Measurements from ENCODE around the gene IL23R.
"Not testable (repeated sequence)": the region's sequence is repeated elsewhere in the genome, so short reads cannot be mapped to it uniquely, and the experiment has no call there.

The IL23R gene

DNA sequence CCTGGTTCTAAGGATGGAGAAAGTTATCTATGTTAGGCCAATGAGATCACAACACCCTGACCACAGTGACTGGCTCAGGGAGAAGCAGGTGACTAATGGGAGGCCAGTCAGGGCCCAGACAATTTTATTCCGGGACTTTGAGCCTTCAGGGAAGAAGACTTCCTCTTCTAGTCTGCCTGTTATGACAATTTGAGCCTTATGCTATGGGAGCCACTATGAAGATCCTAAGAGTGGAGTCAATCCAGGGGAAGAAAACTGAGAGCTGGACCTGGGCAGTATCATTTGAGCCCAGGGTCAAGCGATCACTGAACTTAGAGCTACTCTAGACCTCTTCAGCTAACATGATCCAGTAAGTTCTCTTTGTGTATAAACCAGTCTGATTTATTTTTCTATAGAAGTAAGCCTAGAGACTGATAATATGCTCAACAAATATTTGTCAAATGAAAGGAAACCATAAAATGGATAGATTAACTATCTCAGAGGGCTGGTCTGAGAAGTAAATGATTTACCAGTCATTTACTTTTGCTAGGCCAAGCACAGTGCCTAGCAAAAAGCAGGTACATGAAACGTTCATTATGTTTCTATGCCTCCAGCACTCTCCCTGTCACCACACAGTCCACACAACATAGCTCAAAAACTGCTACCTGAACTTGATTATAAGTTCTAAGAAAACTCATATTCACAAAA is 27.3 kb upstream of the IL23R start:
- CTCF ChIA-PET, result no interaction called here
- no peak for DNase-seq (ENCODE audit: extremely low spot score)
- POLR2A ChIA-PET, result no interaction called here
- TF ChIP-seq FOXK2 (IDR thresholded peaks at IDR 0.05), result no peak
- TF ChIP-seq, protein P1, sequence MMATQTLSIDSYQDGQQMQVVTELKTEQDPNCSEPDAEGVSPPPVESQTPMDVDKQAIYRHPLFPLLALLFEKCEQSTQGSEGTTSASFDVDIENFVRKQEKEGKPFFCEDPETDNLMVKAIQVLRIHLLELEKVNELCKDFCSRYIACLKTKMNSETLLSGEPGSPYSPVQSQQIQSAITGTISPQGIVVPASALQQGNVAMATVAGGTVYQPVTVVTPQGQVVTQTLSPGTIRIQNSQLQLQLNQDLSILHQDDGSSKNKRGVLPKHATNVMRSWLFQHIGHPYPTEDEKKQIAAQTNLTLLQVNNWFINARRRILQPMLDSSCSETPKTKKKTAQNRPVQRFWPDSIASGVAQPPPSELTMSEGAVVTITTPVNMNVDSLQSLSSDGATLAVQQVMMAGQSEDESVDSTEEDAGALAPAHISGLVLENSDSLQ (IDR thresholded peaks at IDR 0.05), result no peak
- no peak for TF ChIP-seq BHLHE40 (IDR thresholded peaks at IDR 0.05; ENCODE audit: borderline replicate concordance)
- no peak for TF ChIP-seq SUZ12 (IDR thresholded peaks at IDR 0.05)
- TF ChIP-seq ELF4 (IDR thresholded peaks at IDR 0.05), result no peak
- TF ChIP-seq TARDBP (IDR thresholded peaks at IDR 0.05), result no peak
- TF ChIP-seq FOXM1 (IDR thresholded peaks at IDR 0.05; ENCODE audit: borderline replicate concordance), result no peak
- TF ChIP-seq ZNF384 (IDR thresholded peaks at IDR 0.05), result no peak
- no peak for TF ChIP-seq FOXA1 (IDR thresholded peaks at IDR 0.05)
- no peak for TF ChIP-seq SP1 (IDR thresholded peaks at IDR 0.05)
- no peak for TF ChIP-seq NFRKB (IDR thresholded peaks at IDR 0.05)
- TF ChIP-seq CTBP1 (IDR thresholded peaks at IDR 0.05; ENCODE audit: borderline replicate concordance), result no peak

DNA sequence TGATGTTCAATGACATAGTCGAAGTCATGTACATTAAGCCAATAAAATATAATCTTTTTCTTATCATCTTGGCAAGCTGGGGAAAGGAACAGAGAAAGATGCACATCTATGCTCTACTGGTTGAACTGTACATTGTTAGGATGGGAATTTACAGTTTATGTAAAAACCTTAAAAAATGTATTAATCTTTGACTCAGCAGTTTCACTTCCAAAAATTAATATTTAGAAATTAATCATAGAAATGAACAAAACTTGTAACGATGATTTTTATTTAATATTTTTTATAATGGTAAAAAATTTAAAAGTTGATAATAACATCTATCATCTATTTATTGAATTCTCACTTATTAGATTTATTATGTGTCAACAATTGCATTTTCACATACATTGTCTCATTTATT is 25.8 kb upstream of the IL23R start:
- ChIA-PET CTCF (no interaction called here), POLR2A (no interaction called here)
- no peak for DNase-seq (ENCODE audit: extremely low spot score)
- no peak for TF ChIP-seq FOXK2 (IDR thresholded peaks at IDR 0.05)
- no peak for TF ChIP-seq HDGF (IDR thresholded peaks at IDR 0.05; ENCODE audit: borderline replicate concordance)

DNA sequence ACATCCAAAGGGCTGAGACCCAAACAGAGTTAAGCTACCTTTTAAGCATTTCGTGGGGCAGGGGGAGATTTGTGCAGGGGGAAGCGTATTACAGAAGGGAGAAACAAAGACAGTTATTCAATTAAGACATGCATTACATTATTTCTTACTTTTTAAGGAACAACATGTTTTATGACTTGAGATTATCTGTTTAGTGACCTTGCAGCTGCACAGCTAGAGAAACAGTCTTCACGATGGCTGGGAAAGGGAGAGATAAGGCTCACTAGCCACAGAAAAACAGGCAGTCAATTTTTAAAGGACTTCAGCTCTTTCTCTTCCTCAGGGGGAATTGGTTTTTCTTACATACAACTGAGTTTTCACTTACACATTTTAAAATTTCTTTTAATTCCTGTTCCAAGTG is 24.4 kb upstream of the IL23R start:
- not testable (repeated sequence) for DNase-seq (ENCODE audit: extremely low spot score)
- CTCF ChIA-PET, result interaction anchor here (0.7 to 1.3 kb wide), 2 partner anchors 52 to 377 kb away, joined by 3 read pairs; no protein-coding TSS in a partner anchor
- POLR2A ChIA-PET, result interaction anchor here (0.6 to 0.8 kb wide), 2 partner anchors 88 to 198 kb away, joined by 3 to 5 read pairs; partner anchors contain the start of gene SLC35D1

DNA sequence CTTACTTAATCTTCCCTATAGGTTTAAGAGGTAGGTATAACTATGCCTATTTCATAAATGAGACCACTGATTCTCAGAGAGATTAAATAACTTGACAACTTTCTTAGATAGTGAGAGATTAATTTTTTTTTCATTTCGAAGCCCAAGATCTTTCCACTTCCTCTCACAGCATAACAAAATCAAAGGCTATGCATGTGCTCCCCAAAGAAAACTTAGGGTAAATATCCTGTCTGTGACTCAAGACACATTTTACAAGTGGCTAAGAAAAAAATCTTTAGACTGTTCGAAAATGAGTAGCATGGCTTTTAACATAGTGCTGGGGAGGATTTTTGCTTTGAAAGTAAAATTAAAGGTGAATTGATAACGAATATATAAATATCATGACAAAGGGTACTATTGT is 23.3 kb upstream of the IL23R start:
- DNase-seq (ENCODE audit: extremely low spot score), result no peak
- ChIA-PET CTCF (no interaction called here), POLR2A (no interaction called here)
- TF ChIP-seq FOXM1 (IDR thresholded peaks at IDR 0.05; ENCODE audit: borderline replicate concordance) (no peak), LEF1 (IDR thresholded peaks at IDR 0.05; ENCODE audit: borderline replicate concordance) (no peak), NFRKB (IDR thresholded peaks at IDR 0.05) (no peak), ARNT (IDR thresholded peaks at IDR 0.05) (no peak), L3MBTL2 (conservative IDR thresholded peaks at IDR 0.05) (no peak), ELF4 (IDR thresholded peaks at IDR 0.05) (no peak), HDGF (IDR thresholded peaks at IDR 0.05; ENCODE audit: borderline replicate concordance) (no peak)
- TF ChIP-seq, protein P1 (IDR thresholded peaks at IDR 0.05), result no peak

DNA sequence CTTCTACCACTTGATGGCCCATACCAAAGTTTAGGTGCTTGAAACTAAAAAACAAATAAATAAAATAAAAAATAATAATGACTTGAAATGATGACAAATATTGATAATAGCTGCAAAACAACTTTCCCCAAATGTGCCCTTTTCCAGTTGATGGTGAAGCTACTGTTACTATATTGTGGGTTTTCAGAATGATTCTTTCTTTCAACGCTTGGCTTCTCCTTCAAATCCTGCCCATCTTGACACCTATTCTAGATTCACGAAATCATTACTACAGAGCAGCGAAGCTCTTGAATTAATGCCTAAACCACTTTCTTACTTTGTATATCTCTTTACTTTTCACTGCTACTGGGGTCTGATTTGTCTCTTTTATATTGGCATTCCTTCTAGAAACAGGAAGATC is 22.3 kb upstream of the IL23R start:
- CTCF ChIA-PET, result interaction anchor here (0.7 to 1.1 kb wide), 2 partner anchors 142 to 147 kb away, joined by 3 to 4 read pairs; no protein-coding TSS in a partner anchor
- no peak for TF ChIP-seq ELF4 (IDR thresholded peaks at IDR 0.05)
- no peak for TF ChIP-seq HDGF (IDR thresholded peaks at IDR 0.05; ENCODE audit: borderline replicate concordance)
- TF ChIP-seq L3MBTL2 (conservative IDR thresholded peaks at IDR 0.05), result no peak
- TF ChIP-seq ZNF384 (IDR thresholded peaks at IDR 0.05), result no peak
- TF ChIP-seq LEF1 (IDR thresholded peaks at IDR 0.05; ENCODE audit: borderline replicate concordance), result no peak
- TF ChIP-seq SP1 (IDR thresholded peaks at IDR 0.05), result no peak
- TF ChIP-seq SUZ12 (IDR thresholded peaks at IDR 0.05), result no peak
- TF ChIP-seq, protein P1 (IDR thresholded peaks at IDR 0.05), result no peak
- no peak for TF ChIP-seq ARNT (IDR thresholded peaks at IDR 0.05)
- no peak for TF ChIP-seq TARDBP (IDR thresholded peaks at IDR 0.05)
- TF ChIP-seq BHLHE40 (IDR thresholded peaks at IDR 0.05; ENCODE audit: borderline replicate concordance), result no peak
- no peak for TF ChIP-seq FOXM1 (IDR thresholded peaks at IDR 0.05; ENCODE audit: borderline replicate concordance)
- TF ChIP-seq FOXA1 (IDR thresholded peaks at IDR 0.05), result no peak
- DNase-seq (ENCODE audit: extremely low spot score), result no peak
- POLR2A ChIA-PET, result no interaction called here

DNA sequence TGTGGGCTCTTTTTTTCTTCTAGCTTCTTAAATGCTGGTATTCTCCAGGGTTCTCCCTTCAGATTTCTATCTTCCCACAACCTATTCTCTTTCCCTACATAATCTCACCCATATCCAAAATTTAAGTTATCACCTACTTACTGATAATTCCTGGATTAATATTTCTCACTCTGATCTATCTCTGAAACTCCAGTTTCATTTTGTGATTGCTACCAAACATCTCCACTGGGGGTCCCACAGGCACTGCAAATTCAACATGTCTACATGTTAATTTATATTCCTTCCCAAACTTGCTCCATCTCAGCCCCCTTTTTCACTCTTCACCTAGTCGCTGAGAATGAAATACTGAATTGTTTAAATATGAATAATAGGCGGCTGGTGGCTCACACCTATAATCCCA is 21.6 kb upstream of the IL23R start:
- POLR2A ChIA-PET, result no interaction called here
- no peak for TF ChIP-seq FOXM1 (IDR thresholded peaks at IDR 0.05; ENCODE audit: borderline replicate concordance)
- TF ChIP-seq SP1 (IDR thresholded peaks at IDR 0.05), result no peak
- no peak for TF ChIP-seq NFRKB (IDR thresholded peaks at IDR 0.05)
- no peak for TF ChIP-seq FOXA1 (IDR thresholded peaks at IDR 0.05)
- TF ChIP-seq FOXK2 (IDR thresholded peaks at IDR 0.05), result no peak
- CTCF ChIA-PET, result interaction anchor here (0.6 to 1.1 kb wide), 3 partner anchors 12 to 148 kb away, joined by 3 to 4 read pairs (median 3); no protein-coding TSS in a partner anchor
- DNase-seq (ENCODE audit: extremely low spot score), result peak; percentile 28

DNA sequence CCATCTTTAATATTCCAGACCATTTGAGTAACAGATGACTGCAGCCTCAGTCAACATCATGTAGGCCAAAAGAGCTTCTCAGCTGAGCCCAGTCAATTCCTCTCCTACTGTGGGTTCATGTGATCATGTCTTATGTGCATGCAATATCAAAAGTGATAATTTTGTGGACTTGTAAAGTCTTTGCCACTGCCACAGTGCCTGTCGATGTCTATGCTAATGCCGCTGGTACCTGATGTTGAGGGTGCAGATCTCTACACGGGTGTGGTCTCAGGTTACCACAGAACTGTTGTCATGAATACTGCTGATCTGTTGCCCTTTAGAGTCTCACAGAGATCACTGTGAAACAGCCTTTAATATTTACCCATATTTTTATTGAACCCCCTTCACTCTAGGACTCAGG is 20.2 kb upstream of the IL23R start:
- POLR2A ChIA-PET, result no interaction called here

More for the DNA sequence above, 20.2 kb upstream of the IL23R start:
- no peak for TF ChIP-seq FOXA1 (IDR thresholded peaks at IDR 0.05)
- TF ChIP-seq L3MBTL2 (conservative IDR thresholded peaks at IDR 0.05), result no peak
- TF ChIP-seq SUZ12 (IDR thresholded peaks at IDR 0.05), result no peak
- no peak for TF ChIP-seq TARDBP (IDR thresholded peaks at IDR 0.05)
- no peak for TF ChIP-seq ELF4 (IDR thresholded peaks at IDR 0.05)
- no peak for TF ChIP-seq LEF1 (IDR thresholded peaks at IDR 0.05; ENCODE audit: borderline replicate concordance)
- TF ChIP-seq FOXM1 (IDR thresholded peaks at IDR 0.05; ENCODE audit: borderline replicate concordance), result no peak
- TF ChIP-seq ZNF384 (IDR thresholded peaks at IDR 0.05), result no peak
- TF ChIP-seq HDGF (IDR thresholded peaks at IDR 0.05; ENCODE audit: borderline replicate concordance), result no peak
- TF ChIP-seq, protein P1 (IDR thresholded peaks at IDR 0.05), result no peak
- no peak for TF ChIP-seq NFRKB (IDR thresholded peaks at IDR 0.05)
- CTCF ChIA-PET, result no interaction called here
- no peak for DNase-seq (ENCODE audit: extremely low spot score)
